Caki2 (cell line): ENCODE data around the gene SRSF2. TPM values are rescaled to one million over a fixed set of nuclear protein-coding genes. Genes with fewer than 3 reads are reported as not detected.
"Not testable (repeated sequence)": the region's sequence is repeated elsewhere in the genome, so short reads cannot be mapped to it uniquely, and the experiment has no call there.

Experiments
- DNase-seq: peaks from one replicate; pipeline ENCODE4 v3.0.0-alpha.2; 2015; ENCODE audit warnings: low read depth
- in situ Hi-C: cut with HindIII; loops from 2 replicates; pipeline ENCODE4 v1.10.0; 2016; ENCODE audit warnings: low sequenced_read_pairs, low pct_unique_long_range_greater_than_20kb, mixed read lengths
- total RNA-seq: library from RNA; depleted of rRNA; stranded (reverse); fragments of >200 nt; shearing (Covaris generic); gene quantifications from 2 replicates; pipeline ENCODE4 v1.2.3, GENCODE V29; 2014; ENCODE audit warnings: low replicate concordance

The SRSF2 gene
- total RNA-seq, 1 experiment from 2014 or later = 212 TPM

DNA sequence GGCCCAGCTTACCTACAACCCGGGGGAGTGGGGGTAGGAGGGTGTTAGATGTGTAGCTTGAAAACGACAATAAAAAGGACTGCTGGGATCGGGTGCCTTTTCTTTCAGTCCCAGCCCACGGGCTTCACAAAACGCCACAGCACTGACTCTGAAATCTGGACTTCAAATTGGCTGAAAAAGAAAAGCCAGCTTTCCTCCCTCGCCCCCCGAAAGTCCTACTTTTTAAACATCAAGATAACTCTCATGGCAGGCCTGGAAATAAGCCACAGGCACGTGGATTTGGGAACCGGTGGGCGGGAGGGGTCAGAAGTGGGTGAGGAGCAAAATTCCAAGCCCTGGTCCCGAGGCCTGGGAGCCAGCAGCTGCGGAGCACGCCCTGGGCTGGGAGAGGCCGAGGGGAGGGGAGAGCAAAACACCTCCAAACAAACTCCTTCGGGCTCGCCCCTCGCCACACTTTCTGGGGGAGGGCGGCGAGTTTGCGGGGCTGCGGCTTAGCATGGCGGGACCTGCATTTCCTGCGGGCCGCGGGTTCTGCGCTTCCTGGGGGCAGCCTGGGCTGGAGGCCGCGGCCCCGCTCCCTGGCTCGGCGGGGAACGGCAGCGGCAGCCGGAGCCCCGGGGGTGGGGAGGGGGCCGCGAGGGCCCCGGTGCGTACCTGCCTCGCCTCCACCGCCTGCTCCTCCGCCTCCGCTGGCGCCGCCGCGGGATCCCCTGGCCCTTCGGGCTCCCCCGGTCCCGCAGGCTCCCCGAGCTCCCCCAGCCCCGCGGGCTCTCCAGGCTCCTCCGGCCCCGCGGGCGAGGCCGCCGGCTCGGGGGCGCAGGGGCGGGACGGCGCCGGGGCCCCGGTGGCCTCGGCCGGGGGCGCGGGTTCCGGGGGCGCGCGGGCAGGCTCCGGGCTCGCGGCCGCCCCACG is 26.9 kb downstream of the SRSF2 start:
- DNase-seq, in situ Hi-C loops: not testable (repeated sequence)

DNA sequence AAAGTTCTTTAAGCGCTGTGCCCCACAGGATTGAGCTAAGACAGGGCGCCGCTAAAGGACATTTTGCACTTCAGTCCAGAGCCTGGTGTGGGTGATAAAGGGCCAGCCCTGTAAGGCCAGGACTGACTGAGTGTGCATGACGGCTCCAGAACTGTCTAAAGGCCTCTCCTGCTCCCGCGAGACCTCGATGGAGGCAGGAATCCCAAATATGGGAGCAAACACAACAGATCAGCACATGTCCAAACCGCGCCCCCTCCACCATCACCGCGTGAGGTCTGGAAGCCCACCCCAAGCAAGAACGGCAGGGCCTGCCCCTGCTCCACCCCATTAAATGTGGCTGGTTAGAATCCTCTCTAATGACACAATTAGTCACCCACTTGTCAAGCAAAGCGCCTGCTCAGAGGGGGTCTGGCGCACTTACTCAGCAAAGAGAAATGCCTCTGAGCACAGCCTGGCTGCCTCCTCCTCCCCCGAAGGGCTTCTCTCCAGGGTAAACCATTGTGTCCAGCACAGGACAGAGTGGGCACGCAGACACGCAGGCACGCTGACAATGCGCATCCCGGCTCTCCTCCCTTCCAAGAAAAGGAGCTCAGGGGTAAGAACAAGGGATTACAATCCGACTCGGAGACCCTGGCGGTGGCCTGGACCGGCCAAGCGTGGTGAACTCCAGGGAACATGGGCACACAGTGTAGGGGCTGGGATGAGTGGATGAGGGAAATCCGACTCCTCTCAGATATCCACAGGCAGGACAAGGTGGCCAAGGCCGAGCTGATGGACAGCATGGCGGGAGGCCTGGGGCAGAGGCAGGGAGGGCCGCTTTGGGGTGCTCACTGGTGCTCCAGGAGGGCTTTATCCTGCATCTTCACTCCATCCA is 27.8 kb downstream of the SRSF2 start:
- in situ Hi-C loops = no loop called here
- peak; percentile 96 for DNase-seq

GRCh38 chr17:76707985-76708807 is 28.9 kb downstream of the SRSF2 start:
- in situ Hi-C loops = no loop called here
- DNase-seq = no peak

- no peak for DNase-seq
- in situ Hi-C loops = no loop called here
These were observed 30.3 kb downstream of the SRSF2 start for GRCh38 chr17:76706817-76707216.

DNA sequence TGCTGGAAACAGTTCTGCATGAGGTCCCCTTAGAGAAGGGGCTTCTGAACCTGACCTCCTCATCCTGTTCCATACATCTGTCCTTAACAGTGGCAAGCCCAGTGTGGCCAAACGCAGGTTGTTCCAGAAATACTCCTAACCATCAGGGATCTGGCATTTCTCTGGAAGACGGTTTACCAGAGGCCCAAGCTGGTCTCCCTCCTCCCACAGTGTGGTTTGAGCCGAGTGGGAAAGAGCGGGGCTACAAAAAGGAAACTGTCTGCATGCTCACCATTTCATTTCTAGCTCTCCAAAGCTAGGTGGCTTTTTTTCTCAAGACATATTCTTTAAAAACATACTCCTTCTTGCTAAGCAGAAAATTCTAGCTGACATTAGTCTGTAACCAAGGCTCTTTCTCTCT is 32.3 kb downstream of the SRSF2 start:
- in situ Hi-C loops = no loop called here
- DNase-seq = no peak

DNA sequence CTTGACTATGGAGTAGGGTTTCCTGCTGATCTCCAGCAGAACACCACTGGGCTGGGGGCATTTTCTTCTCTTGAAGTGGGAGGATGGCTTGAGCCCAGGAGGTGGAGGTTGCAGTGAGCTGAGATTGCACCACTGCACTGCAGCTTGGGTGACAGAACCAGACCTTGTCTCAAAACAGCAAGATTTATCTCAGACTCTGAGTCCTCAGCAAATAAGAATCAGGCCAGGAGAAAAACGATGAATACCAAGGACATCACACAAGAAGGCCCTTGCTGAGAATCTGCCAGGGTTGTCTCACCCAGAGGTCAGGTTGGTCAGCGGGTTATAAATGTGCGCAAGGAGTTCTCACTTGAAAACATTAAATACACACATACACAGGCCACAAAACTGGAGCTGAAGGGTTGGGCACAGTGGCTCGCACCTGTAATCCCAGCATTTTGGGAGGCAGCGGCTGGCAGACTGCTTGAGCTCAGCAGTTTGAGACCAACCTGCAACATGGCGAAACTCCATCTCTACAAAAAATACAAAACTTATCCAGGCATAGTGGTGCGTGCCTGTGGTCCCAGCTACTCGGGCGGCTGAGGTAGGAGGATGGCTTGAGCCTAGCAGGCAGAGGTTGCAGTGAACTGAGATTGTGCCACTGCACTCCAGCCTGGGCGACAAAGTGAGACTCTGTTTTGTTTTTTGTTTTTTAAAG is 34.0 kb downstream of the SRSF2 start:
- DNase-seq = no peak

DNA sequence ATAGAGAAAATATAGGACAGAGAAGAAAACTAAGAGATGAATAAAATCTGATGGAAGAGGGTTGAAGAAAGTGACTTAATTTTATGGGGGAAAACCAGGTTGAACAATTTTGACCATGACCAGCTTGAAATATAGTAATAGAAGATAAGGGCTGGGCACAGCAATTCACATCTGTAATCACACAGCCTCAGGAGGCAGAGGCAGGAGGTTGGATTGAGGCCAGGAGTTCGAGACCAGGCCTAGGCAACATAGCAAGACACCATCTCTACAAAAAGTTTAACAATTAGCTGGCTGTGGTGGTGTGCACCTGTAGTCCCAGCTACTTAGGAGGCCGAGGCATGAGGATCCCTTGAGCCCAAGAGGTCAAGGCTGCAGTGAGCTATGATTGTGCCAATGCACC is 35.1 kb downstream of the SRSF2 start:
- in situ Hi-C loops = no loop called here
- no peak for DNase-seq

More for the DNA sequence above, 34.0 kb downstream of the SRSF2 start:
- in situ Hi-C loops = no loop called here

DNA sequence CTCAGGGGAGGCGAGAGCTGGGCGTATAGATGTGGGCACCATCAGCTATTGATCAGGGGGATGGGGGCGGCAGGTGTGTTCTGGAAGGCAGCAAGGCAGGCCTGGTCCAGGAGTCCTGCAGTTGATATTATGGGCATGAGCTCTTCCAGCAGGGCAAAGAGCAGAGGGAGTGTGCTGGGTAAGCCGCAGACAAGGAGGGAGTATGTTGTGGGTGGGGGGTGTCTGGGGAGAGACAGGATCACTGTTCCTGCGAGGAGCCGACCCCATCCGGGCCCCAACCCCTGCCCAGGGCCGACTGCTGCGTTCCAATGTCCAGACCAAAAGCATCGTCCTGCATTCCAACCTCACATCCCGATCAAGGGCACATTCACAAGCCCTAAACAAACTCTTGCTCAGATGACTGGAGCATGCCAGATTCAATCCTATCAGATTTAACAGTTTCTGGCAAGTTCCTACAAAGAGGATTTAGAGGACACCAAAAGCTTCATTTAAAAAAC is 35.6 kb downstream of the SRSF2 start:
- in situ Hi-C loops = no loop called here
- DNase-seq = no peak

GRCh38 chr17:76700617-76701470 is 36.3 kb downstream of the SRSF2 start:
- in situ Hi-C loops = no loop called here
- DNase-seq = no peak

DNA sequence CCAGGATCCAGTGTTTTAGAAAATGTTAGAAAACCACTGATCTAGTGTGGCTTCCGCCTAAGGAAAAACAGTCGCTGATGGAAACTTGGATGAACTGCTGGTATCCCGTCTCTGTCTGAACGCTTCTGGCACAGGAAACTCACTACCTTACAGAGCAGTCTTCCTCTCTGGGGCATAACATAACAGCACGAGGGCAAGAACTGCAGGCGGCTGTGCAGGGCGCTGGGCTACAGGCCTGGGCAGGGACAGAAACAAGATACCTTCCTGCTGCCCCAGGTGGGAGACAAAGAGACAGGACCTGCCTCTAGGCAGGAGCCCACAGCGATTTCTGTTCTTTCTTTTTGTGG is 36.9 kb downstream of the SRSF2 start:
- no peak for DNase-seq
- in situ Hi-C loops = no loop called here

GRCh38 chr17:76698466-76698977 is 38.6 kb downstream of the SRSF2 start:
- DNase-seq, in situ Hi-C loops: not testable (repeated sequence)

GRCh38 chr17:76697702-76698465 is 39.2 kb downstream of the SRSF2 start:
- DNase-seq = peak; percentile 61
- in situ Hi-C loops = no loop called here

- no peak for DNase-seq
- in situ Hi-C loops = no loop called here
These were observed 40.1 kb downstream of the SRSF2 start for GRCh38 chr17:76696763-76697701.

- in situ Hi-C loops = no loop called here
These were observed 41.9 kb downstream of the SRSF2 start for GRCh38 chr17:76695059-76695831.

More at GRCh38 chr17:76695059-76695831, 41.9 kb downstream of the SRSF2 start:
- no peak for DNase-seq
